ENCODE measurements around the gene CEP164. TPM values are rescaled to one million over a fixed set of nuclear protein-coding genes. Genes with fewer than 3 reads are reported as not detected.
"Not testable (repeated sequence)": the region's sequence is repeated elsewhere in the genome, so short reads cannot be mapped to it uniquely, and the experiment has no call there.

The CEP164 gene
- total RNA-seq, 1 donor from 2014 or later = 9.9 TPM

- DNase-seq (ENCODE audit: low spot score) = peak; percentile 27
- intact Hi-C loops (cut with DNase I) = no loop called here
These were observed 24.6 kb upstream of the CEP164 start for GRCh38 chr11:117303101-117303500.

DNA sequence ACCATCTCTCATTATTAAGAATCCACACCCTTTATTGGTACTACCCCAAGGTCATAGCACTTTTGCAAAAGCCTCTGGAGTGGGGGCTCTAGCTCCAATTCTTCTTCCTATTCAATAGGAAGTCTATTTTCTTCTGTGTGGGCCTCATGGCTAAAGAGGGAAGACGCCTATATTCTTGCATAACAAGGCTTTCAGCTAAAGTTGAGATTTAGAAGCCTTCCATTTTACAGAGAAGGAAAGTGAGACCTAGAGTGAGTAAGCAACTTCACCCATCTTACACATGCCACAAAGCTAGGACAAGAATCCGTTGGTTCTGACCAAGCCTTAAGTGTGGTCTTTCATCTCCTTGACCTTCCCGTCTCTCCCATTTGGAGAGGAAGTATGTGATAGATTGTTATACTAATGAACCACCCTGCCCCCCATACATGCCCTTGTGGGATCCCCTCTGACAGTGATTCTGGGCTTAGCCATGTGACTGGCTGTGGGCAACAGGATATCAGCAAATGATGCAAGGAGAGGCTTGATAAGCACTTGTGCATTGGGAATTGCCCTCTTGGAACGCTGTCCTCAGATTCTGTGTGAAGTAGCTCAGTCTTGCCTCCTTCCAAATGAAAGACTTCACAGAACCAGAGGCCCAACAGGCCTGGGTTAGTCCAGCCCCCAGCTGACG lies 23.9 kb upstream of the CEP164 start:
- intact Hi-C loops (cut with DNase I) = no loop called here
- DNase-seq (ENCODE audit: low spot score) = peak; percentile 47

DNA sequence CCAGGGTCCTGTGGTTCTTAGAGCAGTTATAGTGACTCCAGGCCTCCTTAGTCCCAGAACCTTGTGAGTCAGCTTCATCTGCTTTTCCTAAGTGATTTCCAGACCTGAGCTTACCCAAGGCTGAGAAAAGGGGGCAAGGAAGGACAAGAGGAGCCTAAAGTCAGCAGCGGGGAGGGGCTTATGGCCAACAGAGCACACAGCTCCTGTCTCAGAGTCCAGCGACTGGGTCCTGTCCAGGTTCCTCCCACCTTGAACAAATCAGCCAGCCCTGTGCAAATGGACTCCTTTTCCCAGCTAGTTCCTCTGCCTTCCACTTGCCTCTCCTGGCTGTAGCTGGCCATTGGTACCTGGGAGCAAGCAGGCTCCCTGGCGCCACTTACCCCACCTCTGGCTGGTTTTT lies 22.5 kb upstream of the CEP164 start:
- intact Hi-C loops (cut with DNase I) = no loop called here
- no peak for DNase-seq (ENCODE audit: low spot score)

- no peak for DNase-seq (ENCODE audit: low spot score)
- intact Hi-C loops (cut with DNase I) = no loop called here
These were observed 18.3 kb upstream of the CEP164 start for GRCh38 chr11:117309310-117309709.

- intact Hi-C loops (cut with DNase I) = no loop called here
- no peak for DNase-seq (ENCODE audit: low spot score)
These were observed 14.6 kb upstream of the CEP164 start for GRCh38 chr11:117313091-117313490.

DNA sequence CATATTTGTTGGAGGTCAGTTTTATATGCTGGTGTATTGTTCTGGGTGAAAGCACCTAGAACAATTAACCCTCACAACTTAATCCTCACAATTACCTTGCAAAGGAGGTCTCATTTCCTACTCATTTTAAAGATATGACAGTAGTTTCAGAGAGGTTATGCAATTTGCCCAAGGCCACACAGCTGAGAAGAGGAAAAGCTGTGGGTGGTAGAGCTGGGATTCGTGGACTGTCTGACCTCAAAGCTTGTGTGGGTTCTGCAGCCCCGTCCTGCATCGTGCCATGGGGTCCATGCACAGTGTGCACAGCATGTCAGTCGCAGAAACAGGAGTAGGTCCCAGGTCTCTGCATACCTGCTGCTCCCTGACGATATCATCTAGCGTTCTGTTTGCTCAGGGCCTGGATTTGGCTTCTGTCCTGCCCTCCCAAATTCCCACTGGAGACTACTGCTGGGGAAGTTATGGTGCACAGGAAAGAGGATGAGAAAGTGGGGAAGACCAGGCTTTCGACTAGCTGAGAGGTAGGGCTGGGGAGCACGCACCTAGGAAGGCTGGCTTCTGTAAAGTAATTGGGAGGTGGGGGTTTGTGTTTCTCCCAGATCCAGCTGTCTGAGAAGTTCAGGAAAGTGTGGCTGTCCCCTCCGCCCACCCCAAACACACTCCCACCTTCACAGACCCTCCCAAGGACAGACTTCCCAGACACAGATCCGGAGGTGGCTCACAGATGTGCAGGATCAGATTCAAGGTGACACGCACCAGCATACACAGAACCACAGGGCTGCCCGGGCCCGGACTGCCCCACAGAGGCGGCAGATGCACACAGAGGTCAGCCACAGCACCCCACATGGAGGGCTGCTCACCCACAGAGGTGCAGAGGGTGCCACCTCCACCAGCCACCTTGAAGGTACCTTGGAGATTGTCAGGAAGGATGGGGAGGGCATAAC lies 13.6 kb upstream of the CEP164 start:
- intact Hi-C loops (cut with DNase I) = no loop called here
- no peak for DNase-seq (ENCODE audit: low spot score)

- no peak for DNase-seq (ENCODE audit: low spot score)
- intact Hi-C loops (cut with DNase I) = loop anchor here (5.0 kb wide), 1 partner anchor 83 kb away; the partner anchor contains the start of genes PCSK7 and RNF214
These were observed 12.8 kb upstream of the CEP164 start for GRCh38 chr11:117314840-117315239.

- intact Hi-C loops (cut with DNase I) = loop anchor here (5.0 kb wide), 1 partner anchor 83 kb away; the partner anchor contains the start of genes PCSK7 and RNF214
- no peak for DNase-seq (ENCODE audit: low spot score)
These were observed 12.1 kb upstream of the CEP164 start for GRCh38 chr11:117315285-117316196.

DNA sequence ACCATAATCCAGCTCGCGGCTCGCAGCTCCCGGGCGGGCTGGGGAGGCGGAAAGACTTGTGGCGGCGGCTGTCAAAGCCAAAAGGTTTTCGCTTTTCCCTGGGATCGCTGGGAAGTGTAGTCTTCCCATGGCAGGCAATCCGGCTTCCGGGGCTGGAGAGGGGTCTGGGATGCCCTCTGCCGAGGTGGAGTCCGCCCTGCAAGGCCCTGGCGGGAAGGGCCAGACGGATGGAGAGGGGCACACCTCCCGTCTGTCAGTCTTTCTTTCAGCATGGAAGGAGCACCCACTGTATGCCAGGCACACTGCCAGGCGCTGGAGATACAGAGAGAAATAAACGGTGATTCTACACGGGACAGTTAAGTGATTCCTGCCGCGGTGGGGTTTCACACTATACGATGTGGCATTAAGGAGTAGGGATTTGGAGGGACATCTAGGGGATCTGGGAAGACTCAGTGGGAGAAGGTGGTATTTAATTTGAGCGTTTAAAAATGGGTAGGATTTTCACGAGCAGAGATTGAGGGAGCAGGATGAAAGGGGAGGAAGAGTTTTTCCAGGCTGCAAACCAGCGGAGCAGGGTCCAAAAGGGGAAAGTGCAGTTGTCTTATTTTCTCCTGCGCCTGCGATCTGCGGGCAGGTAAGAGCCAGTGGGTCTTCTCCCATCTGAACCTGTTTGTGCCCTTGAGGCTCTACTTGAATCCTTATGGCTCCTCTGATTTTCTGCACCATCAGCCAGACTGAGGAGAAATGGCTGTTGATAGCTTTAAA lies 11.3 kb upstream of the CEP164 start, which contains the start of gene BACE1:
Gene BACE1 (minus strand): TSS at position 60 of the 765 bp plus-strand sequence. CDS start 461 bp downstream, outside the sequence.
- peak; percentile 90 for DNase-seq (ENCODE audit: low spot score)
- intact Hi-C loops (cut with DNase I) = loop anchor here (5.0 kb wide), 1 partner anchor 84 kb away; the partner anchor contains the start of genes PCSK7 and RNF214

DNA sequence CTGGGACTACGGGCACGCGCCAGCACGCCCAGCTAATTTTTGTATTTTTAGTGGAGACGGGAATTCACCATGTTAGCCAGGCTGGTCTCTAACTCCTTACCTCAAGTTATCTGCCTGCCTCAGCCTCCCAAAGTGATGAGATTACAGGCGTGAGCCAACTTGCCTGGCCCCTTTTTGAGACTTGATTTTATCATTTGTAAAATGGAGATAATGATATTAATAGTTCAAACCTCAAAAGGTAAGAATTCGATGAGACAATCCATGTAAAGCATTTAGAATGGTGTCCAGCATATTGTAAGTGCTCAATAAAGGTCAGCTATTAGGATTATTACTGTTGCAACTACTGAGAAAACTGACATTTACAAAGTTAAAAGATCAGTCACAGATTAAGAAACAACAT lies 8.9 kb upstream of the CEP164 start:
- intact Hi-C loops (cut with DNase I) = loop anchor here (5.0 kb wide), 1 partner anchor 86 kb away; the partner anchor contains the start of genes PCSK7 and RNF214
- DNase-seq (ENCODE audit: low spot score) = no peak

DNA sequence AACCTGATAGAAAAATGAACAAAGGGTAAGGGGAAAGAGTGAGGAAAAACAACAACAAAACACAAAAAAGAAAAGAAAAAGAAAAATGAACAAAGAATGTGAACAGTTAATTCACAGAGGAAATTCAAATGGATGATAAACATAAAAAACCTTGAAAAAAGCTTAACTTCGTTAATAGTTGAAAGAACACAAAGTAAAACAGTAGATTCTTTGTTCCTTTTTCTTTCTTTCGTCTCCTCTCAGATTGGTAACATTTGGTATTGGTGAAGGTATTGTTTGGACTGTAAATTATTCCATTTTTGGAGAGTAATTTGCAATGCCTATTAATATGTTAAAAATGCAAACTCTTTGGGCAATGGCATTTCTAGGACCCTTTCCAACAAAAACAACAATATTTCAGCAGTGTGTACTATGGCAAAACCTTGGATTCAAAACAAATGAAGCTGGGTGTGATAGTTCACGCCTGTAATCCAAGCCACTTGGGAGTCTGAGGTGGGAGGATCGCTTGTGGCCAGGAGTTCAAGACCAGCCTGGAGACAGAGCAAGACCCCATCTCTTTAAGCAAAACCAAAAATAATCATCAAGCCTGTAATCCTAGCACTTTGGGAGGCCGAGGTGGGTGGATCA lies 8.3 kb upstream of the CEP164 start:
- no peak for DNase-seq (ENCODE audit: low spot score)
- intact Hi-C loops (cut with DNase I) = loop anchor here (5.0 kb wide), 1 partner anchor 87 kb away; the partner anchor contains the start of genes PCSK7 and RNF214

- intact Hi-C loops (cut with DNase I); DNase-seq (ENCODE audit: low spot score): not testable (repeated sequence)
These were observed 443 bp upstream of the CEP164 start for GRCh38 chr11:117327255-117327566.

GRCh38 chr11:117328375-117329010 lies 839 bp downstream of the CEP164 start:
- DNase-seq (ENCODE audit: low spot score) = no peak
- intact Hi-C loops (cut with DNase I) = no loop called here

GRCh38 chr11:117332843-117333242 lies 5.2 kb downstream of the CEP164 start:
- intact Hi-C loops (cut with DNase I) = no loop called here
- no peak for DNase-seq (ENCODE audit: low spot score)

DNA sequence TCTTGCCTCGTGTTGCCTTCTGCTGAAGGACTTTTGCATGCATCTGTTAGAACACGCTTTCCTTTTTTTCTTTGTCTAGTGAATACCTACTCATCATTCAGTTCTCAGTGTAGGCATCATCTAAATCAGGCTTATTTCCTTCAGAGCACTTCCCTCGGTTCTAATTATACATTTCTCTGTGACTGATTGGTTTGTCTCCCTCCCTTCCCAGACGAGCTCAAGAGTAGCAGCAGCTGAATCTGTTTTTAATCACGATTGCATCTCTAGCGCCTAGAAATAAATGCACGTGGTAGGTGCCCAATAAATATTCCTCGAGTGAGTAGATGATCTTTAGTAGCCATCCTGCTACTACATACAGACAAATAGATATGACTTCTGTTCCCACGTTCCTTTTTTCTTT lies 6.3 kb downstream of the CEP164 start:
- intact Hi-C loops (cut with DNase I) = no loop called here
- no peak for DNase-seq (ENCODE audit: low spot score)

DNA sequence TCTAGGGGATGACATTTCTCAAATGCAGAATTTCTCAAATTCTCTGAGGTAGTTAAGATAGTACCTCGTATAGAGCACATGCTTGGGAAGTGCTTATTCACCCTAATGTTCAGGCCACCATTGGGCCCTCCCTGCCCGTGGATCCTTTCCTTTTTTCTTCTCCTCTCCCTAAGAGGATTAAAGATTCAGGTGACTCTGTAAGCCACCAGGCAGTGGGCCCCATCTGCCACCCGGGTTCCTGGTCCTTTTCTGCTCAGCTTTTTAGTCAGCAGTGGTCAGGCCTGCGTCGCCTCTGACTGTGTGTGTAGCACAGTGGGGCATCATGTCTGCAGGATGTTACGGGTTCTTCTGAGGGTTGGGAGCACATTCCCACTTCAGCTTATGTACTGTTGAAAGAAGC lies 7.2 kb downstream of the CEP164 start:
- DNase-seq (ENCODE audit: low spot score) = no peak
- intact Hi-C loops (cut with DNase I) = no loop called here

DNA sequence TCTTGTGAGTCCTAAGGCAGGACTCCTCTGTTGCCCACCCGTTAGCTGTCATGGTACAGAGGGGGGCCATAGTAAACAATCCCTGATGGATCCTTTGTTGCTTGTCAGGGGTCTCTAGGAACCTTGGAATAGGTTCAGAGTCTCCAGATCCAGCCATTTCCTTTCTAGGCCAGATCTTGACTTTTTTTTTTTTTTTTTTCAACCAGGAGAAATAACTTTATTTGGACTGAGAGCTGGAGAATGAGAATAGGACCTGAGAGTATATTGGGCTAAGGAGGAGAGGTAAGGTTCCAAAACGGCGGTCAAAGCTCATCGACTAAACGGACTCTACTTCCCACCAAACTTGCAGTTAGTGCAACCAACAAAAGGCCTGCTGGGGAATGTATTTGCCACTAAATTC lies 7.7 kb downstream of the CEP164 start:
- intact Hi-C loops (cut with DNase I) = no loop called here
- no peak for DNase-seq (ENCODE audit: low spot score)

- intact Hi-C loops (cut with DNase I) = no loop called here
- no peak for DNase-seq (ENCODE audit: low spot score)
These were observed 9.4 kb downstream of the CEP164 start for GRCh38 chr11:117337076-117337475.
